ENCODE data around the gene COL18A1. TPM values are rescaled to one million over a fixed set of nuclear protein-coding genes. Genes with fewer than 3 reads are reported as not detected.
A peak's percentile ranks its signal among the peaks of the same experiment; 100 is the strongest.

The COL18A1 gene
- total RNA-seq, 2 donors from 2014 or later: 117 to 134 TPM

GRCh38 chr21:45358261-45358670 is 46.7 kb upstream of the COL18A1 start:
- Histone ChIP-seq H3K9me3 (no peaks in the 10 kb centered on the region), H3K27me3 (no peaks in the 10 kb centered on the region), H3K36me3 (no peaks in the 10 kb centered on the region), H3K4me3 (no peak overlapping the region), H3K4me1 (peaks cover 0 to 44% of the 10 kb centered on the region in 2 donors), H3K27ac (peak overlapping the region; percentile 75 to 83)
- DNase-seq (ENCODE audit: low spot score): no peak
- no peak for TF ChIP-seq CTCF (IDR thresholded peaks at IDR 0.05)

GRCh38 chr21:45358711-45359310 is 46.2 kb upstream of the COL18A1 start:
- H3K4me1 ChIP-seq: peaks cover 0 to 49% of the 10 kb centered on the region in 2 donors
- no peaks in the 10 kb centered on the region for H3K36me3 ChIP-seq
- no peak overlapping the region for H3K4me3 ChIP-seq
- H3K27ac ChIP-seq: peak overlapping the region; percentile 75 to 83
- no peak for DNase-seq (ENCODE audit: low spot score)
- H3K9me3 ChIP-seq: no peaks in the 10 kb centered on the region
- TF ChIP-seq CTCF (IDR thresholded peaks at IDR 0.05): no peak
- no peaks in the 10 kb centered on the region for H3K27me3 ChIP-seq

- TF ChIP-seq CTCF (IDR thresholded peaks at IDR 0.05): no peak
- H3K4me1 ChIP-seq: peaks cover 0 to 56% of the 10 kb centered on the region in 2 donors
- H3K27me3 ChIP-seq: no peaks in the 10 kb centered on the region
- H3K4me3 ChIP-seq: no peak overlapping the region
- H3K36me3 ChIP-seq: no peaks in the 10 kb centered on the region
- no peaks in the 10 kb centered on the region for H3K9me3 ChIP-seq
- H3K27ac ChIP-seq: peak overlapping the region in 1 of 2 donors; percentile 75
- no peak for DNase-seq (ENCODE audit: low spot score)
Measured at GRCh38 chr21:45359451-45360217, 45.3 kb upstream of the COL18A1 start.

GRCh38 chr21:45361033-45361997 is 43.6 kb upstream of the COL18A1 start:
- Histone ChIP-seq H3K4me1 (peaks cover 0 to 66% of the 10 kb centered on the region in 2 donors), H3K27ac (no peak overlapping the region), H3K9me3 (no peaks in the 10 kb centered on the region), H3K4me3 (no peak overlapping the region), H3K27me3 (no peaks in the 10 kb centered on the region), H3K36me3 (no peaks in the 10 kb centered on the region)
- DNase-seq (ENCODE audit: low spot score): no peak
- no peak for TF ChIP-seq CTCF (IDR thresholded peaks at IDR 0.05)

GRCh38 chr21:45362077-45362747 is 42.8 kb upstream of the COL18A1 start:
- no peak for TF ChIP-seq CTCF (IDR thresholded peaks at IDR 0.05)
- Histone ChIP-seq H3K27ac (peak overlapping the region in 1 of 2 donors; percentile 94), H3K27me3 (no peaks in the 10 kb centered on the region), H3K9me3 (no peaks in the 10 kb centered on the region), H3K4me1 (peaks cover 0 to 66% of the 10 kb centered on the region in 2 donors), H3K36me3 (no peaks in the 10 kb centered on the region), H3K4me3 (no peak overlapping the region)
- no peak for DNase-seq (ENCODE audit: low spot score)

All from right atrium auricular region (tissue), 2 donors.